ENCODE results near the gene CTRB1.

- TF ChIP-seq EZH2 (IDR thresholded peaks at IDR 0.05; ENCODE audit: borderline replicate concordance, low read length) (no peak), CTCF (IDR thresholded peaks at IDR 0.05; ENCODE audit: low read length) (no peak)
Measured at GRCh38 chr16:75273054-75273925, 54.5 kb downstream of the CTRB1 start.
